ENCODE measurements around the gene MLKL. TPM values are rescaled to one million over a fixed set of nuclear protein-coding genes. Genes with fewer than 3 reads are reported as not detected.

Gene MLKL
- total RNA-seq, 4 donors from 2014 or later = 1.9 to 4.8 (median 3.8) TPM

- no peak for TF ChIP-seq POLR2A (IDR thresholded peaks at IDR 0.05)
- no peak for TF ChIP-seq CTCF (IDR thresholded peaks at IDR 0.05)
- H3K4me3 ChIP-seq (ENCODE audit: low read depth, poor library complexity, severe bottlenecking) = no peak overlapping the region
- intact Hi-C loops (cut with DNase I; ENCODE audit: low total_unique reads) = no loop called here
- WGBS, 2 donors = 42 to 45% methylated on average over 13 of the region's 13 CpGs
- DNase-seq (ENCODE audit: low spot score in 2 of 2) = peak; percentile 53 to 89
Observed at GRCh38 chr16:74740795-74741304, 40.2 kb upstream of the MLKL start.

DNA sequence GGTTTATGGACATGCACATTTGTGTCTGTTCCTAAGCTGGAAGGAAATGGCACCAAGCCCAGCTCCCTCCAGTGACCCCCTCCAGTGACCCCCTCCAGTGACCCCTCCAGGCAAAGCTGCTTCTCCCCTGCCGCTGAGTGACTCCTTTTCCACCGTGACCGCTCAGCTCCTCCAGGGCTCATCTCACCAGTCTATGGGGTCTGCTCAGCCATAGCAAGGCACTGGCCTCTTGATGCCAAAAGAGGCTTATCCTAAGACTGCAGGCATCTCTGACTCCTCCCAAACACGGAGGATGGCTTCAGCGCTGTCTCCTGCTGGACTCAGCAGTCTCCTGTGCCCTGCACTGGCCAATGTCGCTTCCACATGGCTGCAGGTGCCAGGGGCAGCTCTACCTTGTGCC, 38.6 kb upstream of the MLKL start:
- no peak for DNase-seq (ENCODE audit: low spot score in 2 of 2)
- no peak overlapping the region for H3K4me3 ChIP-seq (ENCODE audit: low read depth, poor library complexity, severe bottlenecking)
- 64 to 71% methylated on average over 6 of the region's 6 CpGs for WGBS, 2 donors
- no peak for TF ChIP-seq CTCF (IDR thresholded peaks at IDR 0.05)
- TF ChIP-seq POLR2A (IDR thresholded peaks at IDR 0.05) = no peak
- intact Hi-C loops (cut with DNase I; ENCODE audit: low total_unique reads) = no loop called here

GRCh38 chr16:74738816-74739215, 38.2 kb upstream of the MLKL start:
- no peak for TF ChIP-seq CTCF (IDR thresholded peaks at IDR 0.05)
- no peak for TF ChIP-seq POLR2A (IDR thresholded peaks at IDR 0.05)

GRCh38 chr16:74738113-74738541, 37.5 kb upstream of the MLKL start:
- WGBS, 2 donors = 35 to 56% methylated on average over 10 of the region's 10 CpGs
- no peak for DNase-seq (ENCODE audit: low spot score in 2 of 2)
- intact Hi-C loops (cut with DNase I; ENCODE audit: low total_unique reads) = no loop called here
- H3K4me3 ChIP-seq (ENCODE audit: low read depth, poor library complexity, severe bottlenecking) = no peak overlapping the region
- TF ChIP-seq POLR2A (IDR thresholded peaks at IDR 0.05) = no peak
- no peak for TF ChIP-seq CTCF (IDR thresholded peaks at IDR 0.05)

More at GRCh38 chr16:74738816-74739215, 38.2 kb upstream of the MLKL start:
- H3K4me3 ChIP-seq (ENCODE audit: low read depth, poor library complexity, severe bottlenecking) = no peak overlapping the region
- intact Hi-C loops (cut with DNase I; ENCODE audit: low total_unique reads) = no loop called here
- no peak for DNase-seq (ENCODE audit: low spot score in 2 of 2)
- WGBS, 2 donors = 91 to 97% methylated on average over 11 of the region's 11 CpGs

- WGBS, 2 donors = 79 to 85% methylated on average over 6 of the region's 6 CpGs
- TF ChIP-seq POLR2A (IDR thresholded peaks at IDR 0.05) = no peak
- TF ChIP-seq CTCF (IDR thresholded peaks at IDR 0.05) = no peak
- intact Hi-C loops (cut with DNase I; ENCODE audit: low total_unique reads) = no loop called here
- no peak for DNase-seq (ENCODE audit: low spot score in 2 of 2)
- no peak overlapping the region for H3K4me3 ChIP-seq (ENCODE audit: low read depth, poor library complexity, severe bottlenecking)
Observed at GRCh38 chr16:74737521-74737920, 36.9 kb upstream of the MLKL start.

DNA sequence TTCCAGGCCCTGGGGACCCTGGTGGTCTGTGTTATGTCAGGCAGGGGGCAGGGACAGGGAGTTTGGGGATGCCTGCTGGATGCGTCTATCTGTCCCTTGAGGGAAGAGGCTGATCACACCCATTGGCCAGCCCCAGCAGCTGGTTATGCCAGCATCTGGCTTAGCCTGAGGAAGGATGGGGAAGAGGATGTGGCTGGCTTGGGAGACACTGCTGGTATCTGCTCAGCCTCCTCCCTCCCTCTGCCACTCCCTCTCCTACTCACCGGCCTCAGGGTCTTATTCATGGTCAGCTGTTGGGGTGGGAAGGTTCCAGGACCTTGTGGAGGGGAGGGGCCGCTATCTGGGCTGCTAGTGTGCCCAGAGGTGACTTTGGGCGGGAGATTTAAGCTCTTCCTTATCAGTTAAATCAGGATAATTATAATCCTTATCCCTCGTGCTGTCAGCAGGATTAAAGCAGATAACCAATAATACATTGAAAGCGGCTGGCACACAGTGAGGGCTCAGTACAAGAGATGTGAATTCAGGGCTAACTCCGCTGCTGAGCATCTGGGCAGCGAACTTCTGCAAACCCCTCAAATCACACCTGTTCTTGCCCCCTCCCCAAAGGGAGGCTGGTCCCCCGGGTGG, 36.0 kb upstream of the MLKL start:
- no peak for DNase-seq (ENCODE audit: low spot score in 2 of 2)
- intact Hi-C loops (cut with DNase I; ENCODE audit: low total_unique reads) = no loop called here
- WGBS, 2 donors = 50 to 56% methylated on average over 8 to 9 of the region's 9 CpGs

More for the DNA sequence above, 36.0 kb upstream of the MLKL start:
- TF ChIP-seq POLR2A (IDR thresholded peaks at IDR 0.05) (no peak), CTCF (IDR thresholded peaks at IDR 0.05) (no peak)
- no peak overlapping the region for H3K4me3 ChIP-seq (ENCODE audit: low read depth, poor library complexity, severe bottlenecking)

Data from lower leg skin (tissue), 4 donors.